Activated gamma-delta T cell treated with anti-CD3 and anti-CD28 coated beads, Interleukin-2, amount 50 U/mL, for 16 hours (primary cell): ENCODE data around the gene AP2S1.
"Not testable (repeated sequence)": the region's sequence is repeated elsewhere in the genome, so short reads cannot be mapped to it uniquely, and the experiment has no call there.

ENCODE experiments used
- DNase-seq: peaks from one replicate; pipeline ENCODE4 v3.0.0-alpha.2; 2020; ENCODE audit warnings: low read depth

AP2S1 gene

DNA sequence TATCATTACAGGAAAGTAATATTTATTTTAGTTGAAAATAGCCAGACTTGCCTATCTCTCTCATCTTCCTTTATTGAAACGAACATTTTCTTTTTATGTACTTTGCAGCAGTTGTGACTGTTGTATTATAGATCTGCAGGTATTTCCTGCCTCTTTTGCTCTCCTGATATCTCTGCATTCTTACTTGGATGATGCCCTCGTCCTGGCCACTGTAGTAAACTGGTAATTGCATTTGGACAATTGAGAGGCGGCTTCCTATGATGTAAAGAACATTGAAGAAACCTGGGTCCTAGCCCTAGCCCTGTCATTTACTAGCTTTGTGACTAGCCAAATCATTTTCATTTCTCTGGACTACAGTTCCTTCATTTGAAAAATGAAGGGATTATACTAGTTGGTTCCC, 16.5 kb upstream of the AP2S1 start:
- no peak for DNase-seq

DNA sequence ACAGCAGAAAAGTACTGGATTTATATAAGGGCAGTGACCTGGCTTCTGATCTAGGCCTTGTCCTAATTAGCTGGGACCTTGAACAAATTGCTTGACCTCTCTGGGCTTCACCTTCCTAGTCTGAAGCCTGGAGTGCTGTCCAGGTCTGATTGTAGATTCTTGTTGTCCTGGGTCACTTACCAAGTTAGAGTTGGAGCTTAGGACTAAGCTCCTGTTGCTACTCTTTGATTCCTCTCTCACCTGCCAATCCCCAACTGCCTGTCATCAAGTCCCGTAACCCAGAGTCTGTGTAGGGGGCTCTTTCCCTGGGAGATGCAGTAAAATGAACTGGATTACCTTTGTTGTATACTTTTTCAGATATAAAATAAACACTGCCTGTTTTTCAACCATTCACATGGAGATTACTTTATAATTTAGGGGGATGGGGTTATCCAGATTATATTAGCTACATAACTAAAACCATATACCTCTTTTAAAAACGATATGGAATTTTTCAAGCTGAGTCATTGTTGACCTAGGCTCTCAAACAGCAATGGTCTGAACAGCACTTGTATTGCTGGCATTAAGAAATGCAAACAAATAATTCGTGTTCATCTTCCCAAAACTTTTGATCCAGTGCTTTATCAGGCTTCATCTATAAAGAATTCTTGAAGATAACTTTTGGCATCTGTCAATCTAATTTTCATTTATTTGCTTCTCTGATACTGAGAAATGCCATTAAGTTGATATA, 15.9 kb upstream of the AP2S1 start:
- DNase-seq, result no peak

DNA sequence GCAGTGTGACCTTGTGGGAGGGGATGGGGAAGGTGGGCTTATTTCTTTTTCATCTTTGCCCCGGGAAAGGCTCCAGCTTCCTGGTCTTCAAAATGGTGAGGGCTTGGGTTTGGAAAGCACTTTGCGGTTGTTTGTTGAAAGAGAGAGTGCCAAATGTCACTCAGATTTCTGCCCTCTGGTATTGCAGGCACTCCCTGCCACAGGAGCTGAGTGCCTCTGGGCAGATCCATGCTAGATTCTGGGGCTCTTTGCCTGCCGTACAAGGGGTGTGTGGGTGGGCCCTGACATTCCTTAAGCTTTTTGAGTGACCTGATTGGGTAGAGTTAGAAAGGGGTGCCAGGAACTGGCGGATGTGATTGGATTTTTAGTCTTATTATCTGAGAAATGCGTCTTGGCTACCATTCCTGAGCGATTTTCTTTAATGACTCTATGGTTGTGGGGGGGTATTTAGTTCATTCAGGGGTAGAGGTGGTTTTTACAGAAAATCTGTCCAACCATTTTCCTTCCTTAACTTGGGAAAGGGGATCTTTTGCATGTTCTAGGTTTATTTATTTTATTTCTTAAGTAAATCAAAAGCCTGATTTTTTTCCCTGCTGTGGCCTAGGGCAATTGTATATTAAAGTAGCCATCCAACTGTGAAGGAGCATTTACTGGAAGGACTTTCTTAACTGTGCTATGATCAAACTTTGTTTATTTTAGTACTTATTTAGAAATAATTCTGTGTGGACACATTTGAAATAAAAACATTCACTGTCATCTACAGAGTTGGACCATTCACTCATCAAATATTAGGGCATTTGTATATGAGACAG, 13.4 kb upstream of the AP2S1 start:
- DNase-seq, result no peak

DNA sequence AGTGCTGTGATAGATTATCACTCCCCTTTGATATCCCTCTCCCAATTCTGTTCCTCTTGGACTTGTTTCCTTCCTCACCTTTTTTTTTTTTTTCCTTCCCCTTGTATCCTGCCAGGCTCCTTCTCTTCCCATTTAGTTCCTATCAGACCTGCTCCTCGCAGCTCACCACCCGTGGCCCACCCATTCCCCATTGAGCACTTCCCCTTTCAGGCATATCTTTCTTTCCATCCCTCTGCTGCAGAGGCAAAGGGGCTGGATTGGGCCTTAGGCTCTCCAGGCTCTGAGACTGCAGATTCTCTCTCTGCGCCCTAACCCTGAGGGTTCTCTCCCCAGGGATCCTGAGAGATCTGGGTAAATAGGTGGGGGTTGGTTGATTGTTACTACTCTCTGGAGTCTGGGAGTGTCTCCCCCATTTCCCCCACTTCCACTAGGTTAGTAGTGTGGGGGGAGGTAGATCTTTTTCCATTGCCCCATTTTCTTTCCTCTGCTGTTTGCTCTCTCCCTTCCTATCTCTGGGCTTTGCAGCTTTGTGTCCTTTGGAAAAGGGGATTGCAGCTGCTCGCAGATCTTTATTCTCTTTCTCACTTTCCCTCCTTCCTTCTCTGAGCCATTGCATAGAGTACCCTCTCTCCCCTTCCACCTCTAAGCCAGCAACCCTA, 12.5 kb upstream of the AP2S1 start:
- DNase-seq, result no peak

DNA sequence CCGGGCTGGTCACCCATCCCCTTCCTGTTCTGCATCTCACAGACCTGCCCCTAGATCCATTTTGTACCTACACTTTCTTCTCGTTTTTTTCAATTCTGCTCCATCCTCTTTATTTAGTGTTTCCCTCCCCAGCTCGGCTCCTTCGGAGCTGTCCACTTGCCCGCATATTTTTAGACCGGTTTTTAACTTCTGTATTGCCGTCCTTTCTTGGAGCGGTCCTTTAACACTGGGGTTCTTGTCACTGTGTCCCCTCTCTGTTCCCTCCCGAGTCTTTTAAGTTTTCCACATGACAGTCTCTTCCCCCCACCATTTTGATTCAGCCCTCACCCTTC, 11.8 kb upstream of the AP2S1 start:
- DNase-seq, result no peak

DNA sequence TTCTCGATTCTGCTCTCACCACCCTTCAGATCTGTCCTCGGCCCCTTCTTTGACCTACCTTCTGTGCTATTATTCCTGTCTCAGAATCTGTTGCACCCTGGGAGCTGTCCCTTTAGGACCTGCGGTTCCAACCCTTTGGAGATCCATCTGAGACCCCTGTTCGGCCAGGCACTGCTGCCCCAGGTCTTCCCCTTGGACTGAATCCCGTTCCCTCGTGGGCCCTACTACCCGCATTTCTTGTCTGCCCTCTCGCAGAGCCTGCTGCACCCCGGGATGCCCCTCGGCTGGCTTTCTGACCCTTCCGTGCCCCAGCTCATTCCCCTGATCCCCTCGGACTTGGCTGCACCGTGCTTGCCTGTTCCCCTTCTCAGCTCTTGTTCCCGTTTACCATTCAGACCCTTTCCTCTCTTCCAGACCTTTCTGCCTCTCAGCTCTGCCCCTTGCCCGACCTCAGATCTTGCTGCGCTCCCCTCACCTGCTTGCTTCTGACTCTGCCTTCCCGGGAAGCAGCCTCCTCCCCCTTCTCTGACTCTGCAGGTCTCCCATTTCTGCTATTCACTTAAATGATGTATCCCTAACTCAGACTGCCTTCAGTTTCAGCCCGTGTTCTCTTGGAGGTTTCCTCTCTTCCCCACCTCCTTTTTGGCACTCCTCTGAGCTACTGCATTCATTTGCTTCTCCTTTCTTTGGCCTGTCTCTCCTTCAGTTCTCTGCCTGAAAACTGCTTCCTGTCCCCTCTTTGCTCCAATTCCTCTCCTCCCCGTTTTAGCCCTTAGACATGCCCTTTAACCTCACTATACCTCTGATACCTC, 11.3 kb upstream of the AP2S1 start:
- DNase-seq, result no peak

DNA sequence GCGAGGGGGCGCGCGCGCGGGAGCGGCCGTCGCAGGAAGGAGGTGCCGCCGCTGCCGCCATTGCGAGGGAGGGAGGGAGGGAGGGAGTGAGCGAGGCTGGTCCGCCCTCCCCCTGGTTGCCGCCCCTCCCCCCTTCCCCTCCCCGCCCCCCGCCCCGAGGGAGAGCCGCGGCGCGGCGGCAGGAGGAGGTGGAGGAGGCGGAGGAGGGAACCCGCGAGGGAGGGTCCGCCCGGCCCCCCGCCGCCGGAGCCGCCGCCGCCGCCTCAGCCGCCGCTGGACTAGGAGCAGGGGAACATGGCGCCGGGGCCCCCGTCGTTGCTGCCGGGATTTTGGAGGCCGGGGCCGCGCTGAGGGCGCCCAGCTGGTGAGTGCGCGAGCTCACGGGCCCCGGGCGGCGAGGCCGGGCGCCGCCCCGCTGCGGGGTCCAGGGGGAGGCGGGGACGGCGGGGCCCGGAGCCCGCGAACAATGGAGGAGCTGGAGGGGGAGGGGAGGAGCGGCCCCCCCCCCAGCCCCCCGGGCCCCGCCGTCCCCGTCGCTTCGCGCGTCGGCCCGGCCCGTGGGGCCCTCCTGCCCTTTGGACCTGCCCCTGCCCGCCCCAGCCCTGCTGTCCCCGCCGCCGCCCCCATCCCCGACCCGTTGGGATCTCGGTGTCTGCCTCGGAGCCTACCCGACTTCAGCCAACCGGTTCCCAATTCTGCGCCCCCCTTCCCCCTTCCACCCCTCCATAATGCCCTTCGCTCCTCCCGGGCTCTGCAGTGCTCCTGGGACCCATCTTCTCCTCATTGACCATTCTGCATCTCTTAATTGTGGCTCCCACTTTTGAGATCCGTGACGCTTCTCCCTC, 10.4 kb upstream of the AP2S1 start, which contains the start of gene ARHGAP35:
ARHGAP35 (plus strand) TSS at position 152 of the 845 bp plus-strand sequence. CDS start 57,679 bp downstream, outside the sequence.
- DNase-seq, result no peak

DNA sequence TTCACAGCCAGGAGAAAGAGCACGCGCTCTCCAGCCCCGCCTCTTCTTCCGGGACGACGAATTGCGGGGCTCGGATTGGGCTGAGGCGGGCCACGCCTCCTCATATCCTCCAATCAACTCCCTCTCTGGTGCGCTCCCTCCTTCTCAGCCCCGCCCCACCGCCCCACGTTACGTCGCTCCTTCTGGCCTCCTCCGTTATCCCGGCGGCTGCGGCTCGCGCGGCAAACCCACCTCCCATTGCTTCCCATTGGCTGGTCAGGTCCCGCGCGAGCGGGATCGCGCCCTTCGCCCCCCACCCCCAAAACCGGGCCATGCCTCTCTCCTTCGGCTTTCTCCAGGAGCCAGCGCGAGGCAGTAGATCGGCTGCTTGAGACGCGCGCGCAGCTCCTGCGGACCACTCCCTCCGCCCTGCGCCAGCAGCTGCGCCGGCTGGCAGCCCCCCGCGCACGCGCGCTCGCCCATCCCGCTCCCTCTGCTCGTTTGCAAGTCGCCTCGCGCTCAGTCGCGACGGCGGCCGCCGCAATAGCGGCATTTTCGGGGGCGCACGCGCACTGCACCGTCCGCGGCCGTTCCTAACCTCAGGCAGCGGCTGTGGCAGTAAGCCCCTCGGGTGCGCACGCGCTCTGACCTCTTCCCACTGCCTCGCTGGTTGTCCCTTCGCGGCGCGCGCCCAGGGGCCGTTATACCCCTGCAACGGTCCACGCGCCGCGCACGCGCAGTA, 9.6 kb upstream of the AP2S1 start:
- DNase-seq, result peak; percentile 88

DNA sequence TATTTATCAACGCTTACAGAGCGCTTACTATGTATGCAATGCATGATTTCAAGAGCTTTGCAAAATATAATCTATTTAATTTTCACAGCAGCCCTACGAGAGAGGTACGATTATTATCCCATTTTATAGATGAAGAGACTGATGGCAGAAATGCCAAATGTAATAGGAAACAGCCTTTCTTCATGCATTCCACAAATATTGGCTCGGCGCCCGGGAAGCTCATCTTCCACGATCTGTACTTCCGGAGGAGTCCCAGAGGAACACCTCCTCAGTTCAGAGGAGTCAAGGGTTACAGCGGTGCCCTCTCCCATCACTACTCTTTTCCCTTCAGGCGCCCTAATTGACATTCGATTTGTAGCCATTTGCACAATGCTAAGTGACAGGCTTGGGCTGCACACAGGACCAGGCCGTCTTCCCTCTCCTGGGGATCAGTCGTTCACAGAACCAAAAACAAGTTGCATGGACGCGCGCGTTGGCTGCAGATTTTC, 9.0 kb upstream of the AP2S1 start:
- DNase-seq, result no peak

DNA sequence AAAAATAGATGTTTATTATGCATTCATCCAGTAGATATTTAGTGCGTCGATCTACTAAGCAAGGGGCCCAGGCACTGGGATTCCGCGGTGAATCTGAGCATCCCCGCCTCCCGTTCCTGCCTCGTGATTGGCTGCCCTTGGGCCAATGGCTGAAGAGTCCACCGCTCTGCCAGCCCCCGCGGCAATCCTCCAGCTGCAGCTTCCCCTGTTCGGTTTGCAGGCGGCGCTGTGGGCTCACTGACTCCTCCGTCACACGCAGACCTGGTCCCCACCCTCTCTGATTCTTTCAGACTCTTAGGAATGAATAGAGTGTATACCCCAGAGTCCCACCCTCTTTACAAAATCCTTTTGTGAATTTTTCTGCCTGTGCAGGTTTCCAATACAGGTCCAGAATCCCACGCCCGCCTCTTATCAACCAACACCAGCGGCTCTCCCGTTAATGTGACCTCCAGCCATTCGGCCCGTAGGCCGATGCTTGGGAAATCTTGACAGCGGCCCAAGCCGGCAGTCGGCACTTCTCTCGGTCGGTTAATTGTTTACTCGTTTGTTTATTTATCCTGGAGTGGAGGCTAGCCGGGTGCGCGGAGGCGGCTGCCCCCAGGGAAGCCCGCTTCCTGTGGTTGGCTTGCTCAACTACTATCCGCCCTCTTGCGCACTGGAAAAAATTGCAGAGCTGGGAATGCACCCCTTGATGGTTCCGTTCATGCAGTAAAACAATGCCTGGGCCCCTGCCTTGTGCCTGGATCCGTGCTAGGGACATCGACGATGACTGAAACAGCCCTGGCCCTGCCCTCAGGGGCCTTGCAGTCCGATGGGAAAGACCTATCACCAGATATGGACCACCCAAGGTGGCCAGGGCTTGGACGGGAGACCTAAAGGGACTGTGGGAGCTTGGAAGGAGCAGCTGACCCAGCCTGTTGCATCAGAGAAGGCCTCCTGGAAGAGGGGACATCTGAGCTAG, 5.7 kb upstream of the AP2S1 start:
- DNase-seq, result peak; percentile 86

DNA sequence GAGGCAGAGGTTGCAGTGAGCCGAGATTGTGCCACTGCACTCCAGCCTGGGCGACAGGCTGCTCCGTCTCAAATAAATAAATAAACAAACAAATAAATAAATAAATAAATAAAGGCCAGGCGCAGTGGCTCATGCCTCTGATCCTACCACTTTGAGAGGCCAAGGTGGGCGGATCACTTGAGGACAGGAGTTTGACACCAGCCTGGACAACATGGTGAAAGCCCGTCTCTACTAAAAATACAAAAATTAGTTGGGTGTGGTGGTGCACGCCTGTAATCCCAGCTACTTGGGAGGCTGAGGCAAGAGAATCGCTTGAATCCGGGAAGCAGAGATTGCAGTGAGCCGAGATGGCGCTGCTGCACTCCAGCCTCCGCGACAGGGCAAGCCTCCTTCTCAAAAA, 4.1 kb upstream of the AP2S1 start:
- not testable (repeated sequence) for DNase-seq

DNA sequence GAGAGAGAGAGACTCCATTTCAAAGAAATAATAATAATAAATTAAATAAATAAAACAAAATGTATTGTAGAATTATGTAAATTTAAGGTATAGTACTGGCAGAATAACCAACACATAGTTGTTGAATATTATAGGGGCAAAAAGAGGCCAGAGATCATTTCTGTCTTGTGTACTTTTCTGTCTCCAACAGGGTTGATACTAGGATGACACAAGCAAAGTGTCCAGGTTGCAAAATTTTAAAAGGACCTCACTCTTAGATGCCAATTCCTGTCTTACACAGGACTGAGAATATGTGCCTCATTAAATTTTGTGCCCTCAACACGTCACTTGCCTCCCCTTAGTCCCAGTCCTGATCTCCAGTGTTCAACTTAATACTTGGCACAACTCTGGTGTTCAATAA, 2.2 kb upstream of the AP2S1 start:
- DNase-seq, result no peak

DNA sequence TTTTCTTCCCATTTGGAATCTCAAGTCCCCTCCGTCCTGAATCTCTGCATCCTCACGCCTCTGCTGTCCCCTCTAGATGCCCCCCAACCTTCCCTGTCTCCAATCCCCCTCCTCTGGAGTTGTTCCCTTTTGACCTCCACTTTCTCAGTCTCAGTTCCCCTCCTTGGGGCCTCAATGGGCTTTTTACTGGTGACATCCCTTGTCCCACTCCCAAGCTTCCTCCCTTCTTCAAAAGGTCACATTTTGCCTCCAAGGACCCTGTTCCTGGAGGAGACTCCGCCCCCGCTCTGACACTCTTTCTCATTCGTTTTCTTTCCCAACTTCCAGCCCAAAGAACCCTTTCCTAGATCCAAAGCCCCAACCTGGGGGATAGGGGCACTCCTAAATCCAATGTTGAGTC, 1.0 kb downstream of the AP2S1 start:
- DNase-seq, result no peak

DNA sequence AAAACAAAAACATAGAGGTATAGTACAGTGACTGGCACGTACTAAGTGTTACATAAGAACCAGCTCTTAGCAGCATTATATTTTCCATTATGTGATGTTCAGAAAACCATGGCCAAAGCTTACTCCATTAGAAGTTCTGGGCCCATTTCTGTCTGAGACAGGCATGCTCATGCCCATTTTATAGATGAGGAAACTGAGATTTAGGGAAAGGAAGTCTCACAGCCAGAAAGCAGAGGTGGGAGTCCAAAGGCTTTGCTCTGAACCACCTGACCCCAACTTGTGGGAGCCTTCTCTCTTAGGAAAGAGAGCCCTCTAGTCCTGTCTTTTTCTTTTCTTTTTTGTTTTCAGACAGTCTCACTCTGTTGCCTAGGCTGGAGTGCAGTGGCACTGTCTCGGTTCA, 2.3 kb downstream of the AP2S1 start:
- no peak for DNase-seq

DNA sequence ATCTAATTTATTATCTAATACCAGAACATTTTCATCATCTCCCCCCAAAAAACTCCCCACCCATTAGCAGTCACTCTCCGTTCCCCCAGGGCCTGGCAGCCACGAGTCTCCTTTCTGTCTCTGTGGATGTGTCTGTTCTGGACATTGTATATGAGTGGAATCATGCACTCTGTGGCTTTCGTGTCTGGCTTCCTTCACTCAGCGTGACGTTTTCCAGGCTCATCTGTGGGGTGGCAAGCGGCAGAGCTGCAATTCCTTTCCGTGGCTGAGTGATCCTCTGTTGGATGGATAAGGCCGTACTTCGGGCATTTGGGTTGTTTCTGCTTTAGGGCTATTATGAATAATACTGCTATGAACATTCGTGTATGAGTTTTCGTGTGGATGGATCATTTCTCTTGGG, 3.1 kb downstream of the AP2S1 start:
- no peak for DNase-seq

DNA sequence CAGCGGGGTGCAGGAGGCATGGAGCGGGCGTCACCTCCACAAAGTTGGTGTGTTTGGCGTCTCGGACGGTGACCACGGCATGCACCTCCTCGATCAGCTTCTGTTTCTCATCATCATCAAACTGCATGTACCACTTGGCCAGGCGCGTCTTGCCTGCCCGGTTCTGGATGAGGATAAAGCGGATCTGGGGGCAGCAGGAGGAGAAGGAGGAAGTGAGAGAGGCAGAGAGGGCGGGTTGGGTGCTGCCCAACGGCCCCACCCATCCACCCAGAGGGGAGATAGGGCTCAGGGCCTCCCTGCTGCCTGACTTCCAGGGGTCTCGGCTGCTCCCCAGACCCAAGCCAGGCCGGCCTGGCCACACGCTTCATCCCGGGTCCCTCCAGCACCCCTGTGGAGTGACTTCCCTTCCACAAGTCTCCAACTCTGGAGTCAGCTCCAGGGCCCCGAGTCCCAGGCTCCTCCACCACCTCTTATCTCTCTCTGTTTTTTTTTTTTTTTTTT, 4.6 kb downstream of the AP2S1 start:
- DNase-seq, result no peak

DNA sequence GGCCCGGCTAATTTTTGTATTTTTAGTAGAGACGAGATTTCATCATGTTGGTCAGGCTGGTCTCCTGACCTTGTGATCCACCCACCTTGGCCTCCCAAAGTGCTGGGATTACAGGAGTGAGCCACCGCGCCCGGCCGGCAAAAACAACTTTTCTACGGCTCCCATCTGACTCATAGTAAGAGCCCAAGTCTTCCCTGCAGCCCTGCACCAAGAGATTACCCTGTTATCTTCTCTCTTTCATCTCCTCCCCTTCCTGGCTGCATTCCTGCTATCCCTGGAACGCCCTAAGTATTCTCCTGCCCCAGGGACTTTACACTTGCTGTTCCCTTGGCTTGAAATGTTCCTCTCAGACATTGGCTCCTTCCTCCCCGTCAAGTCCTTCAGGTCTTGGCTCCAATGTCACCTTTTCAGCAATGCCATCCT, 6.6 kb downstream of the AP2S1 start:
- DNase-seq, result no peak

DNA sequence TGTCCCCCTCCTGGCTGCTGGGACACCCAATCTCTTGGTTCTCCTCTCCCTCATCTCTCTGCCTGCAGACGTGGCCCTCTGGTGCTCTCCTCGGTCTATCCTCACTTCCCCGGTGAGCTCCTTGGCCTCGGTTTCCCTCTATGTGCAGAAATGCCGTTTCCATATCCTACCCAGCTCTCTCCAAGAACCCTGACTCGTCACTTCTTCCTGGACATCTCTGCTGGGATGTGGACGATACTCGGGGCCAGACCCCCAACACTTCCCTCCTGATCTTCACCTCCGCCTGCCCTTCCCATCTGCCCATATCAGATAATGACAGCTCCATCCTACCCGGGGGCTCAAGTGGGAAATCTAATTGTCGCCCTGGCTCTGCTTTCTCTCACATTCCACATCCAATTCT, 7.9 kb downstream of the AP2S1 start:
- DNase-seq, result no peak

DNA sequence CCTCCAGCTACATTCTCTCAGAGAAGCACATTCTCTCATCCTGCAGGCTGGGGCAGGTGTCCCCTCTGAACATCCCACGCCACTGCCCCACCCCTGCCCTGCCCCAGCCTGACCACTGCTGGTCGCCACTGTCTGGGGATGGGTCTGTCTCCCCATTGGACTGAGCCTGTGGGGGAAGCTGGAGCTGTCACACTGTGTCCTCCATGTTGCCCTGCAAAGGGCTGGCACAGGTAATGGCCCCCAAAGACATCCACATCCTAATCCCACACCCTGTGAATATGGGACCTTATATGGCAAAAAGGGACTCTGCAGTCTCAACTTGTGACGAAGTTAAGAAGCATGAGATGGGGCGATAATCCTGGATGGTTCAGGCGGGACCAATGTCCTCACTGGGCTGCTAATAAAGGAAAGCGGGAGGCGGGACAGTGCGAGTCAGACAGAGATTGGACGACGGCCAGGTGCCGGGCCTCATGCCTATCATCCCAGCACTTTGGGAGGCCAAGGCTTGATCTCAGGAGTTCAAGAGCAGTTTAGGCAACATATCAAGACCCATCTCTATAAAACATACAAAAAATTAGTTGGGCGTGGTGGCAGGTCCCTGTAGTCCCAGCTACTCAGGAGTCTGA, 9.1 kb downstream of the AP2S1 start:
- DNase-seq, result no peak
